RWPE1 (cell line): ENCODE data around the gene NUP214.
A peak's percentile ranks its signal among the peaks of the same experiment; 100 is the strongest.

Experiments used
- CTCF ChIA-PET: fragments of 350-600 bp; sonication (Branson Sonifier 250); formaldehyde crosslinking; extraction: SDS; loops from one replicate; lab custom pipeline; 2021; lab: Yijun Ruan, JAX
- POLR2A ChIA-PET: fragments of 400-600 bp; formaldehyde crosslinking; extraction: SDS; loops from one replicate; lab custom pipeline; 2020; ENCODE audit warnings: antibody characterized with exemption; ENCODE audit not compliant: low non-redundant PET; lab: Yijun Ruan, JAX
- DNase-seq: peaks from one replicate; pipeline ENCODE4 v3.0.0; 2012; ENCODE audit warnings: low spot score
- H3K27ac ChIP-seq: fragments of 450-650 bp; 2 replicates; pipeline ENCODE4 v1.5.1; 2017
- CTCF ChIP-seq: fragments of 450-650 bp; conservative IDR thresholded peaks from 2 replicates; pipeline ENCODE4 v1.5.1; 2017; ENCODE audit warnings: low read depth, mild to moderate bottlenecking

NUP214 gene

GRCh38 chr9:131125288-131126058 is at the start of gene NUP214:
NUP214 (plus strand) TSS chr9:131125586; CDS start chr9:131125705, 119 bp downstream.
- ChIA-PET CTCF (interaction anchor here (0.6 kb wide), 1 partner anchor 1416 kb away, joined by 3 read pairs; no protein-coding TSS in a partner anchor), POLR2A (interaction anchor here (0.5 to 1.9 kb wide), 9 partner anchors 10 to 1755 kb away, joined by 3 to 7 read pairs (median 3); no protein-coding TSS in a partner anchor)
- peak within 1 kb of the TSS; percentile 76 for H3K27ac ChIP-seq
- no peak for TF ChIP-seq CTCF
- DNase-seq = peak; percentile 99

GRCh38 chr9:131076347-131077195 is 48.8 kb upstream of the NUP214 start:
- no peak overlapping the region for H3K27ac ChIP-seq
- POLR2A ChIA-PET = no interaction called here
- no peak for DNase-seq
- no peak for TF ChIP-seq CTCF
- CTCF ChIA-PET = interaction anchor here (1.5 kb wide), 1 partner anchor 30 kb away, joined by 3 read pairs; no protein-coding TSS in a partner anchor

- CTCF ChIA-PET = interaction anchor here (0.6 to 1.0 kb wide), 3 partner anchors 21 to 258 kb away, joined by 3 to 4 read pairs (median 3); no protein-coding TSS in a partner anchor
These were observed 46.7 kb upstream of the NUP214 start for GRCh38 chr9:131078427-131079366.

GRCh38 chr9:131080589-131080988 is 44.8 kb upstream of the NUP214 start:
- POLR2A ChIA-PET = no interaction called here
- CTCF ChIA-PET = no interaction called here
- peak; percentile 79 for DNase-seq

More at GRCh38 chr9:131078427-131079366, 46.7 kb upstream of the NUP214 start:
- TF ChIP-seq CTCF = no peak
- POLR2A ChIA-PET = no interaction called here
- no peak for DNase-seq
- H3K27ac ChIP-seq = no peak overlapping the region

GRCh38 chr9:131081868-131082267 is 43.5 kb upstream of the NUP214 start:
- CTCF ChIA-PET = interaction anchor here (1.3 kb wide), 1 partner anchor 9 kb away, joined by 3 read pairs; no protein-coding TSS in a partner anchor

More at GRCh38 chr9:131080589-131080988, 44.8 kb upstream of the NUP214 start:
- H3K27ac ChIP-seq = no peak overlapping the region
- no peak for TF ChIP-seq CTCF

More at GRCh38 chr9:131081868-131082267, 43.5 kb upstream of the NUP214 start:
- no peak overlapping the region for H3K27ac ChIP-seq
- DNase-seq = no peak
- TF ChIP-seq CTCF = no peak
- POLR2A ChIA-PET = no interaction called here
